ENCODE measurements around the gene ADAMTS17. TPM values are rescaled to one million over a fixed set of nuclear protein-coding genes. Genes with fewer than 3 reads are reported as not detected.

ADAMTS17 gene
- total RNA-seq, 1 donor from 2014 or later = 0.06 TPM

- H3K4me3 ChIP-seq (ENCODE audit: low read depth, low read length) = no peak overlapping the region
- TF ChIP-seq, protein P1, sequence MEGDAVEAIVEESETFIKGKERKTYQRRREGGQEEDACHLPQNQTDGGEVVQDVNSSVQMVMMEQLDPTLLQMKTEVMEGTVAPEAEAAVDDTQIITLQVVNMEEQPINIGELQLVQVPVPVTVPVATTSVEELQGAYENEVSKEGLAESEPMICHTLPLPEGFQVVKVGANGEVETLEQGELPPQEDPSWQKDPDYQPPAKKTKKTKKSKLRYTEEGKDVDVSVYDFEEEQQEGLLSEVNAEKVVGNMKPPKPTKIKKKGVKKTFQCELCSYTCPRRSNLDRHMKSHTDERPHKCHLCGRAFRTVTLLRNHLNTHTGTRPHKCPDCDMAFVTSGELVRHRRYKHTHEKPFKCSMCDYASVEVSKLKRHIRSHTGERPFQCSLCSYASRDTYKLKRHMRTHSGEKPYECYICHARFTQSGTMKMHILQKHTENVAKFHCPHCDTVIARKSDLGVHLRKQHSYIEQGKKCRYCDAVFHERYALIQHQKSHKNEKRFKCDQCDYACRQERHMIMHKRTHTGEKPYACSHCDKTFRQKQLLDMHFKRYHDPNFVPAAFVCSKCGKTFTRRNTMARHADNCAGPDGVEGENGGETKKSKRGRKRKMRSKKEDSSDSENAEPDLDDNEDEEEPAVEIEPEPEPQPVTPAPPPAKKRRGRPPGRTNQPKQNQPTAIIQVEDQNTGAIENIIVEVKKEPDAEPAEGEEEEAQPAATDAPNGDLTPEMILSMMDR (conservative IDR thresholded peaks at IDR 0.05; ENCODE audit: low read depth, low read length) = no peak
Observed at GRCh38 chr15:100285641-100286295, 56.0 kb downstream of the ADAMTS17 start.

DNA sequence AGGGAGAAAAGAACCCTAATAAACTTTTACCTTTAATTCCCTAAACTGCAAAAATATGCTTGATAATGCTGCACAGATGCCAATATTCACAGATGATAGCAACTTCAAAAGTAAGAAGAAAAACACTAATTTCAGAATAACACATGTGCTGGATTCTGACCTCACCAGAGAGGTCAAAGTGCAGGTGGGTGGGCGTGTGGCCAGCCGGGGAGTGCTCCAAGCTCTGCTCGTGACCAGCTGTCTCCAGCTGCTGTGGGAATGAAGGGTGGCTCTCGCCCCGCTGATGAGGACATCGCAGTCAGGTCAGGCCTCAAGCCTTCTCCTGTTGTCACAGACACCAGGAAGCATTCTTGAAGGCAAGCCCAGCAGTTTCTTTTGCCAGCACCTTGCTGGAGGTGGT is 57.1 kb downstream of the ADAMTS17 start:
- no peak overlapping the region for H3K4me3 ChIP-seq (ENCODE audit: low read depth, low read length)
- TF ChIP-seq, protein P1 (conservative IDR thresholded peaks at IDR 0.05; ENCODE audit: low read depth, low read length) = no peak
- DNase-seq (ENCODE audit: low read depth) = no peak

More at GRCh38 chr15:100285641-100286295, 56.0 kb downstream of the ADAMTS17 start:
- DNase-seq (ENCODE audit: low read depth) = no peak

GRCh38 chr15:100284191-100284590 is 57.6 kb downstream of the ADAMTS17 start:
- H3K4me3 ChIP-seq (ENCODE audit: low read depth, low read length) = no peak overlapping the region
- TF ChIP-seq, protein P1 (conservative IDR thresholded peaks at IDR 0.05; ENCODE audit: low read depth, low read length) = no peak
- no peak for DNase-seq (ENCODE audit: low read depth)

- TF ChIP-seq, protein P1 (conservative IDR thresholded peaks at IDR 0.05; ENCODE audit: low read depth, low read length) = no peak
- DNase-seq (ENCODE audit: low read depth) = no peak
Observed at GRCh38 chr15:100281096-100281917, 60.5 kb downstream of the ADAMTS17 start.

DNA sequence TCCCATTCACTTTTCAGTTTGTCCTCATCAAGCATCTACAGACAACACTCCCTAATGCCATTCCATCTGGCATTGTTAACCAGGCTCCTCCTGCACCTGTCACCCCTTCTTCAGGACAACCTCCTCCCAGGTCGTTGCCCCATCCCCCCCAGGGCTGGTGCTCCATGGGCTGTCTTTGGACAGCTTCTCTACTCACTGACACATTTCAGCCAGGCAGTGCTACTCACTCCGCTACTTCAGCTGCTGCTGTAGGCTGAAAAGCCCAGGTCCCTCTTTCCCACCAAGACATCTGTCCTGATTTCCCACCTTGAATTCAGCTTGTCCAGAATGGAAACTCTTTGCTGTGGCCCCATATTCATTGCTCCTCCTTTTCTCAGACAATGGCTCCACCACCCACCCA is 61.9 kb downstream of the ADAMTS17 start:
- TF ChIP-seq, protein P1 (conservative IDR thresholded peaks at IDR 0.05; ENCODE audit: low read depth, low read length) = no peak
- H3K4me3 ChIP-seq (ENCODE audit: low read depth, low read length) = no peak overlapping the region
- no peak for DNase-seq (ENCODE audit: low read depth)

More at GRCh38 chr15:100281096-100281917, 60.5 kb downstream of the ADAMTS17 start:
- no peak overlapping the region for H3K4me3 ChIP-seq (ENCODE audit: low read depth, low read length)

GRCh38 chr15:100279446-100279845 is 62.3 kb downstream of the ADAMTS17 start:
- no peak overlapping the region for H3K4me3 ChIP-seq (ENCODE audit: low read depth, low read length)
- no peak for DNase-seq (ENCODE audit: low read depth)
- TF ChIP-seq, protein P1 (conservative IDR thresholded peaks at IDR 0.05; ENCODE audit: low read depth, low read length) = no peak
